Measurements from ENCODE around the gene VCL.

DNA sequence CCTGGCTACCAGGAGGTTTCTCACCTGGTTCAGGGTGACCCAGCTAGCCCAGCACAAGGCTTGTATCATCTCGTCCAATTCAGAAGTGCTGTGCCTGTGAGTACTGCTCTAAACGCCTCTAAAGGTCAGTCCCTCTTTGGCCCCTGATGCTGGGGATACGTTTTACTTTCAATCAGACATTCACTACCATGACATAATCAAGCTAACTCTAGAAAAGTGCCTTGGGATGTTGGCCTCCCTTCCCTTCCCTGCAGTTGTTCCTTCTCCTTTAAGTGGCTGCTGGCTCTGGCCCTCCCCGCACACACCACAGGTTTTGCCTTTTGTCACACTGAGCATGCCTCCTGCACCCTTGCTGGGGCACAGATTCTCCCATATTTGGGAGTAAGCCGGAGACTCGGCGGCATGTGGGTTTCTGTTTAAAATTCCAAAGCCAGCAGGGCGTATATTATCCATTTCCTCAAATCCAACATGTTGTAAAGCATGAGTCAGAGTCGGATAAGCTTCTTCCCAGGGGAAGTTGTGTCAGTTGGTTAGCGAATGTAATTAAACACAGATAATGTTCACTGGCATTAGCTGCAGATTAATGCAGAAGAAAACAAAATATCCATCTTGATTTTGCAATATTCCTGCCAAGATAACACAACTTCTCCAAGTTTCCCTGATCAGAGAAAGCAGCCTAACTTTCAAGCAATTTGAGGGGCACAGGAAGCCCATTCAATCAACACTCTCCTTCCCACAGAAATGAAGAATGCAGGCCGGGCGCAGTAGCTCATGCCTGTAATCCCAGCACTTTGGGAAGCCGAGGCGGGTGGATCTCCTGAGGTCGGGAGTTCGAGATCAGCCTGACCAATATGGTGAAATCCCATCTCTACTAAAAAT, 31.8 kb upstream of the VCL start:
- TF ChIP-seq, protein P1, sequence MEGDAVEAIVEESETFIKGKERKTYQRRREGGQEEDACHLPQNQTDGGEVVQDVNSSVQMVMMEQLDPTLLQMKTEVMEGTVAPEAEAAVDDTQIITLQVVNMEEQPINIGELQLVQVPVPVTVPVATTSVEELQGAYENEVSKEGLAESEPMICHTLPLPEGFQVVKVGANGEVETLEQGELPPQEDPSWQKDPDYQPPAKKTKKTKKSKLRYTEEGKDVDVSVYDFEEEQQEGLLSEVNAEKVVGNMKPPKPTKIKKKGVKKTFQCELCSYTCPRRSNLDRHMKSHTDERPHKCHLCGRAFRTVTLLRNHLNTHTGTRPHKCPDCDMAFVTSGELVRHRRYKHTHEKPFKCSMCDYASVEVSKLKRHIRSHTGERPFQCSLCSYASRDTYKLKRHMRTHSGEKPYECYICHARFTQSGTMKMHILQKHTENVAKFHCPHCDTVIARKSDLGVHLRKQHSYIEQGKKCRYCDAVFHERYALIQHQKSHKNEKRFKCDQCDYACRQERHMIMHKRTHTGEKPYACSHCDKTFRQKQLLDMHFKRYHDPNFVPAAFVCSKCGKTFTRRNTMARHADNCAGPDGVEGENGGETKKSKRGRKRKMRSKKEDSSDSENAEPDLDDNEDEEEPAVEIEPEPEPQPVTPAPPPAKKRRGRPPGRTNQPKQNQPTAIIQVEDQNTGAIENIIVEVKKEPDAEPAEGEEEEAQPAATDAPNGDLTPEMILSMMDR (conservative IDR thresholded peaks at IDR 0.05; ENCODE audit: low read depth, low read length): no peak
- TF ChIP-seq EZH2 (IDR thresholded peaks at IDR 0.05; ENCODE audit: low read length, unreplicated experiment) (no peak), EZH2phosphoT487 (IDR thresholded peaks at IDR 0.05; ENCODE audit: borderline replicate concordance, low read length) (no peak)
